ENCODE measurements around the gene USH2A. TPM values are rescaled to one million over a fixed set of nuclear protein-coding genes. Genes with fewer than 3 reads are reported as not detected.

Gene USH2A
- total RNA-seq, 8 experiments from 2014 or later: 0.10 to 0.85 (median 0.49) TPM

DNA sequence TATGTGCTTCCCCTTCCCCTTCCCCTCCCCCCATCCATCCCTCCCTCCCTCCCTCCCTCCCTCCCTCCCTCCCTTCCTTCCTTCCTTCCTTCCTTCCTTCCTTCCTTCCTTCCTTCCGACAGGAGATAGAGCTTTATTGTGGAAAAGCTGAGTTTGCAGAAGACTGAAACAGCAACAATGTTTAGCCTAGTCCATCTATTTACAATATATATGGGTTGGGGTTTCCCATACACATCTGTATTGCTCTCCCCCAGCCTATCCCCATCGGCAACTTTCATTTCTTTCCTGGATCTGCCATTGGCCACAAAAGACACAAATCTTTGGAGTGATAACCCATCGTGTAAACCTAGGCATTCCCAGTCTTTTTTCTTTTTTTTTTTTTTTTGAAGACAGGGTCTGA, 222.3 kb downstream of the USH2A start:
- in situ Hi-C loops (cut with MboI; ENCODE audit: low pct_unique_long_range_greater_than_20kb in 2 of 9, low sequenced_read_pairs in 9 of 9, unreplicated experiment in 9 of 9): no loop called here
- ATAC-seq (replicated peaks in 6 of 8): no peak
- Histone ChIP-seq H3K4me1 (replicated peaks in 1 of 2) (no peaks in the 10 kb centered on the region), H3K27ac (no peak overlapping the region), H3K4me3 (no peak overlapping the region)
- 80 to 100% (median 89%) methylated on average over 1 to 3 of the region's 3 CpGs; no CpG with 5 or more reads in 5 of the 10 experiments for WGBS, 10 experiments

DNA sequence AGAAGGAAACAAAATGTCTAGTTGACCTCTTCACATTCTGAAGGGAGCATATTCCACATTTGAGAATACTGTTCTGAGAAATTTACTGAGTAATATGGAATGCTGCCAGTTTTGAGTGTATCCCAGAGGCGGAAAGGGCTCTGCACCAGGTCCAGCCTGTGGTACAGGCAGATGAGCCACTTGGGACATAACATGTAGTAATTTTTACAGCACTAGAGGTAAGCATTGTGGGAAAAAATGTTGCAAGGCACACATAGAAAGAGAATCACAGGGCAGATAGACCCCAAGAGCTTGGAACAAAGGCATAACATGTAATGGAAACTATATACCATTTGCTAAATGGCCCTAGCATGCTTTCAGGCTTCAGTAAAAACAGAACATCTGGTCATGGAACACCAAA, 228.5 kb downstream of the USH2A start:
- in situ Hi-C loops (cut with MboI; ENCODE audit: low pct_unique_long_range_greater_than_20kb in 2 of 9, low sequenced_read_pairs in 9 of 9, unreplicated experiment in 9 of 9): no loop called here
- H3K4me1 ChIP-seq (replicated peaks in 1 of 2): no peaks in the 10 kb centered on the region
- H3K27ac ChIP-seq: no peak overlapping the region
- no peak overlapping the region for H3K4me3 ChIP-seq
- no peak for ATAC-seq (replicated peaks in 6 of 8)
- WGBS, 10 experiments: 0 to 100% (median 89%) methylated on average over 1 of the region's 1 CpG; no CpG with 5 or more reads in 5 of the 10 experiments

DNA sequence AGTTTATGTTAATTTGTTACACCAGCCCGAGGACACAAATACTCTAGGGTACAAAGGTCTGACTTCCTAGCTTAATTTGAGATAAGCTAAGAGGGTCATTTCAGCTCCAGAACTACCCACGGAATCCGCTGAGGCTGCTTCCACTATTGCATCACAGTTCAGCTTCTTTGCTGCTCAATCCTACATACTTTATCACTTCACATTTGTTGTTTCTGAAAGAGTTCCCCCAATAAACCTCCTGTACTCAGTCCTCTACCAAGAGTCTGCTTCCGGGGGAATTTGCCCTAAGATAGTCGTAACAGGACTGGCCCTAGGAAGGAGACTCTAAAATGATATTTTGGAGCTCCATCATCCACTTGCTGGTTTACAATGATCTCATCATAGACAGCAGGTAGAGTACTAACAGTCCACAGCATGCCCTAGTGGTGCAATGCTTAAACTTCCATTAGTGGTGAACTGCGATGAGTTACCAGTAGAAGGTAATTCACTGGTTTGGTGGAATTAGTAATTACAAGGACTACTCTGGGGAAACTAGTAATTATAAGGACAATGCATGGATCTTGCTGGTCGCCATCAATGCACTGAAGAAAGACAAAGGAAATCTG, 229.3 kb downstream of the USH2A start:
- ATAC-seq (replicated peaks in 6 of 8): peak in 2 of 8 experiments; percentile 31 to 32
- WGBS, 10 experiments: 6 to 97% (median 80%) methylated on average over 2 to 7 of the region's 7 CpGs; no CpG with 5 or more reads in 1 of the 10 experiments
- Histone ChIP-seq H3K27ac (no peak overlapping the region), H3K4me3 (no peak overlapping the region), H3K4me1 (replicated peaks in 1 of 2) (no peaks in the 10 kb centered on the region)
- in situ Hi-C loops (cut with MboI; ENCODE audit: low pct_unique_long_range_greater_than_20kb in 2 of 9, low sequenced_read_pairs in 9 of 9, unreplicated experiment in 9 of 9): no loop called here

DNA sequence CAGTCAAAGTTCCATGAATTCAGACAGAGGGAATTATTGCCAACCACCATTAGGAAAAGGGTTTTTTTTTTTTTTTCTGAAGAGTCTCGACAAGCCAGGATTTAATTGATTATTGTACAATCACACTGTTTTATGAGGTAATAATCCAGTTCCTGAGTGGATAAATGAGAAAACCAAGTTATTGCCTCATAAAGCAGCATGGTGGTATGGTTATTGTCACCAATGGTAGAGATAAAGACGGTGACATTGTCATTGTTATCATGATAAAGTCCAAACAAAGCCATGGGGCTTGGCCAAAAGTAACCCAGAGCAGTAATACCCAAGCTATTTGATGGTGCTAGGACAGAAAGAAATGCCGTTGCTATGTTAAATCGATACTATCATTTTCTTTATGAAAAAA, 232.8 kb downstream of the USH2A start:
- Histone ChIP-seq H3K27ac (no peak overlapping the region), H3K4me1 (replicated peaks in 1 of 2) (peaks cover 5 to 13% of the 10 kb centered on the region in 2 donors), H3K4me3 (no peak overlapping the region)
- WGBS, 10 experiments: 5 to 97% (median 85%) methylated on average over 2 to 4 of the region's 4 CpGs
- in situ Hi-C loops (cut with MboI; ENCODE audit: low pct_unique_long_range_greater_than_20kb in 2 of 9, low sequenced_read_pairs in 9 of 9, unreplicated experiment in 9 of 9): no loop called here
- no peak for ATAC-seq (replicated peaks in 6 of 8)

DNA sequence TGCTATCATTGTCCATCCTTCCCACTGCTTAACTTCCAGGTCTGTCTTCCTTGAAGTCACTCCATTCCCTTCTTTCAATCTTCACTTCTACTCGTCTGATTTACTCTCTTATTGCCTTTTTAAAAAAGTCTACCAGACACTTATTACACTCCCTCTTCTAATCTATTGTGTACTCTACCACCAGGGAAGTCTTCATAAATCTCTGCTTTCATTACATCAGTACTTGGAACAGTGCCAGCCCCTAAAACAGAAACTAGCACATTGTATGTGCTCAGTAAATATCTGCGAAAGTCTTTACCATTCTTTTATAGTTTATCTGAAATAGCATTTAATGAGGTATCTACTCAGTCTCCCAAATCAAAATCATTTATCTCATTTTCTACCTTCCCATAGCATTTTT, 236.4 kb downstream of the USH2A start:
- H3K27ac ChIP-seq: no peak overlapping the region
- in situ Hi-C loops (cut with MboI; ENCODE audit: low pct_unique_long_range_greater_than_20kb in 2 of 9, low sequenced_read_pairs in 9 of 9, unreplicated experiment in 9 of 9): no loop called here
- ATAC-seq (replicated peaks in 6 of 8): no peak
- peaks cover 35 to 49% of the 10 kb centered on the region in 2 donors for H3K4me1 ChIP-seq (replicated peaks in 1 of 2)
- no peak overlapping the region for H3K4me3 ChIP-seq
- WGBS, 10 experiments: 7 to 83% (median 61%) methylated on average over 1 to 2 of the region's 2 CpGs

DNA sequence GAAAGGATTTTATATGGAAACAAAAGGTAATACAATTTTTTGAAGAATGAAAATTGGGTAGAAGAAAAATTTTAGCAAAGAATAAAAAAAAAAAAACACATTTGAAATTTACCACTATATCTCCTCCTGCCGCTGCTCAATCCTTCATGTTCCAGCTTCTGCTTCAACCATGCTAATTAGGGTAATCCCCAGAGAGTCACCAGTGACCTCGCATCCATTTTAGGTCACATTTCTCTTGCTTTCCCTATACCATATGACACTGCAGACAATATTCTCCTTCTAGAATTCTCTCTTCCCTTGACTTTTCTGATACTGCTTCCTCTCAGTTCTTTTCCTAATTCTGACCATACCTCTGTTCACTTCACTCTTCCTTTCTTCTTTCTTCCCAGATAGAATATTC, 237.1 kb downstream of the USH2A start:
- in situ Hi-C loops (cut with MboI; ENCODE audit: low pct_unique_long_range_greater_than_20kb in 2 of 9, low sequenced_read_pairs in 9 of 9, unreplicated experiment in 9 of 9): no loop called here
- no peak overlapping the region for H3K27ac ChIP-seq
- ATAC-seq (replicated peaks in 6 of 8): peak in 3 of 8 experiments; percentile 22 to 46 (median 35)
- H3K4me3 ChIP-seq: no peak overlapping the region
- WGBS, 10 experiments: 35 to 88% (median 58%) methylated on average over 1 to 2 of the region's 2 CpGs
- H3K4me1 ChIP-seq (replicated peaks in 1 of 2): peaks cover 35 to 56% of the 10 kb centered on the region in 2 donors

DNA sequence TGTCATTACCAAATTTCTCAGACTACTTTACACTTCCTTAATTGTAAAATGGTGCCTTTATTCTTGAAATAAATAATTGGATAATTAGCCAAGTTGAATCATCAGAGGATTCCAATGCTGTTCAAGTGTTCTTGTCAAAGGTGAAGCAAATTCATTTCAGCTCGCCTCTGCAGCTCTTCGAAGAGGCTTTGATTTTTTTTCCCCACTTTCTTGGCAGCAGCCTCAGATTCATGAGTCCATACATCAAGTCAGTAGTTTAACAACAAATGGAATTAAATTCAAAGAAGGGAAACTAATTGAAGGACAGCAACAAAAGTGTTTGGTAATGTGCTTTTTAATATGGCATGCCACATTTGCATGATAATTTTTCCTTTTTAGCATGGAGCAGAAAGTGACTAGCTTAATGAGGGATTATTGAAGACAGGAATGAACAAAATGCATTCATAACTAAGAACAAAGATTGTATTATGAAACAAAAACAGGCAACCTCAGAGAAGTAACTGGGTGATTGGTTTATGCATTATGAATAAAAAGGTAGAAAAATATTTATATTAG, 239.0 kb downstream of the USH2A start:
- H3K4me3 ChIP-seq: no peak overlapping the region
- H3K27ac ChIP-seq: no peak overlapping the region
- peaks cover 35 to 59% of the 10 kb centered on the region in 2 donors for H3K4me1 ChIP-seq (replicated peaks in 1 of 2)
- in situ Hi-C loops (cut with MboI; ENCODE audit: low pct_unique_long_range_greater_than_20kb in 2 of 9, low sequenced_read_pairs in 9 of 9, unreplicated experiment in 9 of 9): no loop called here
- ATAC-seq (replicated peaks in 6 of 8): peak in 5 of 8 experiments; percentile 17 to 37 (median 24)
- WGBS, 10 experiments: 0 to 60% (median 18%) methylated on average over 1 to 2 of the region's 2 CpGs

DNA sequence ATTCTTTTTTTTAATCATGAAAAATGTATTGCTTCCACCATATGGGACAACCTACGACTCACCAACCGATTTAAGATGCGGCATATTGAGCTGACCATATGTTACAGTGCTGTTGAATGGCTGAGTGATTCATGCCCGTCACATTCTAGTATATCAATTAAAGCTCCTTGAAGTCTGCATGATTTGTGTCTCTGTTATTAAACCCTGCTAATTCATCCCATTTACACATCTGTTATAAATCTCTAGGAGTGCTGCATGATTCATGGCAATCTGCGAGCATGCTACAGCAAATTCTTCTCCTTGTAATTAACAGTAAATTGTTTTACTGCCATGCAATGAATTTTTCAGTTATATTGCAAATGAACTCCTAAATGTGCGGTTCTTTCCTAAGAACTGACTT, 239.8 kb downstream of the USH2A start:
- 0 to 58% (median 15%) methylated on average over 2 to 6 of the region's 6 CpGs for WGBS, 10 experiments
- Histone ChIP-seq H3K27ac (peak overlapping the region; percentile 11 to 28), H3K4me1 (replicated peaks in 1 of 2) (peaks cover 35 to 59% of the 10 kb centered on the region in 2 donors), H3K4me3 (peak overlapping the region in 1 of 5 donors; percentile 2)
- in situ Hi-C loops (cut with MboI; ENCODE audit: low pct_unique_long_range_greater_than_20kb in 2 of 9, low sequenced_read_pairs in 9 of 9, unreplicated experiment in 9 of 9): no loop called here
- peak; percentile 50 to 93 (median 82) for ATAC-seq (replicated peaks in 6 of 8)

DNA sequence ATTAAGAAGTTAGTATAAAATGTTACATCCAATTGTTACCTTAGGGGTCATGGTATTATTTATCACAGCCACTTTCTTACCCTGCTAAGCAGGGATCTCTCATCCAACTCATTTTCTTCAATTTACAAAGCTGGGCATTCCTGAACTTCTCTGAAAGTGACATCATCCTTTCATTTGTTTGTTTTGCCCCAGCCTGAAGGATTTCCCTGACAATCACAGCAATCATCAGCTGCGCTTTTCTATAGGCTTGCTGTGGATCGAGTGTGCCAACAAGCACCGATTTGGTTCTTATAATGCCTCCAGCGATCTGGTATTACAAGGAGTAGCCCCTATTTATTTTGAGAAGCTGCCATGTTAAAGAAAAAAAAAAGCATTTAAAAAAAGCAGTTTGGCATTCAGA, 240.2 kb downstream of the USH2A start:
- WGBS, 10 experiments: 6 to 50% (median 8%) methylated on average over 1 to 4 of the region's 4 CpGs; no CpG with 5 or more reads in 2 of the 10 experiments
- peak overlapping the region; percentile 11 to 28 for H3K27ac ChIP-seq
- in situ Hi-C loops (cut with MboI; ENCODE audit: low pct_unique_long_range_greater_than_20kb in 2 of 9, low sequenced_read_pairs in 9 of 9, unreplicated experiment in 9 of 9): no loop called here
- ATAC-seq (replicated peaks in 6 of 8): peak; percentile 34 to 87 (median 69)
- peaks cover 35 to 59% of the 10 kb centered on the region in 2 donors for H3K4me1 ChIP-seq (replicated peaks in 1 of 2)
- peak overlapping the region in 1 of 5 donors; percentile 2 for H3K4me3 ChIP-seq

DNA sequence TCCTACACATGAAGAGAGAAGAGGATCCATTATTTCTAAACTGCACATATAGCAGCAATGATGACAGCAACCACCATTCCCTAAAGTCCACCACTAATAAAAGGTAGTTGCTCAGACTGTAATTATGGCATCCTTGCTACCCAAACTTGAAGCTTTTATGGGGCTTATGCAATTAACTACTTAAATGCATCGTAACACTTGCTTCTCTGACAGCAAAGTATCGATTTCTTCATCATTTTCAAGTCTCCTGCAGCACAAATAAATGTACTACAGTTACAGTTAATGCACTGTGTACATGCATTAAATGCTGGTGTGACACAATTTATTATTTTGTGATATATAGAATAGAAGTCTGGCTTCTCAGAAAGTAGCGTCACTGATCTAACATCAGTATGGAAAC, 241.7 kb downstream of the USH2A start:
- H3K4me1 ChIP-seq (replicated peaks in 1 of 2): peaks cover 35 to 58% of the 10 kb centered on the region in 2 donors
- in situ Hi-C loops (cut with MboI; ENCODE audit: low pct_unique_long_range_greater_than_20kb in 2 of 9, low sequenced_read_pairs in 9 of 9, unreplicated experiment in 9 of 9): no loop called here
- no peak overlapping the region for H3K27ac ChIP-seq
- no peak overlapping the region for H3K4me3 ChIP-seq
- WGBS, 10 experiments: 30 to 93% (median 60%) methylated on average over 1 to 3 of the region's 3 CpGs; no CpG with 5 or more reads in 1 of the 10 experiments
- ATAC-seq (replicated peaks in 6 of 8): peak in 1 of 8 experiments; percentile 4

DNA sequence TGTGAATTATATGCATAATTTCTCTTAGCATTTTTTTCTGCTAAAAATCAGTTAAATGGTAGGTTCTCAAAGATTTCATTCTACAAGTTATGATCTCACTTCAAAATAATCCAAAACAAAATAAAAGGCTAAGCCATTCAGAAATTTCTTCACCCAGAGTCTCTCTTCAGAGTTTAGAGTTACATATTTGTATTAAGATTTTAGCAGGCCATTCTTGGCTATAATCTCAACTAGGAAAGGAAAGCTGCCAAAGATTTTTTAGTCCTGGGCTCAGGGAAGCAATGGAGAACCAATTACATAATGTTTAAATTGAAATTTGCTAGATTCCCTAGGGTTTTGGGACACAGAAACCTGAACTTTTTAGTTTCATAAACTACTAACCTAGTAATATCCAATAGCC, 245.0 kb downstream of the USH2A start:
- in situ Hi-C loops (cut with MboI; ENCODE audit: low pct_unique_long_range_greater_than_20kb in 2 of 9, low sequenced_read_pairs in 9 of 9, unreplicated experiment in 9 of 9): no loop called here
- Histone ChIP-seq H3K4me3 (no peak overlapping the region), H3K27ac (no peak overlapping the region), H3K4me1 (replicated peaks in 1 of 2) (peaks cover 13 to 24% of the 10 kb centered on the region in 2 donors)
- ATAC-seq (replicated peaks in 6 of 8): no peak

DNA sequence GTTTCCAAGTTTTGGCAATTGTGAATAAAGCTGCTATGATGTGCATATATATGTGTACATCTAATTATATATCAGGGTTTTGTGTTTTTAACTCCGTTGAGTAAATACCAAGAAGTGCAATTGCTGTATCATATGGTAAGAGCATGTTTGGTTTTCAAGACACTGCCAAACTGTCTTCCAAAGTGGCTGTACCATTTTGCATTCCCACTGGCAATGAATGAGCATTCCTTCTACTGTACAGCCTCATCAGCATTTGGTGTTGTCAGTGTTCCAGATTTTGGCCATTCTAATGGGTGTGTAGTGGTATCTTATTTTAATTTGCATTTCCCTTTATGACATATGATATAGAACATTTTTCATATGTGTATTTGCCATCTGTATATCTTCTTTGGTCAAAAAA, 246.3 kb downstream of the USH2A start:
- Histone ChIP-seq H3K4me3 (no peak overlapping the region), H3K27ac (no peak overlapping the region), H3K4me1 (replicated peaks in 1 of 2) (peaks cover 0 to 11% of the 10 kb centered on the region in 2 donors)
- ATAC-seq (replicated peaks in 6 of 8): peak in 3 of 8 experiments; percentile 37 to 70 (median 66)
- in situ Hi-C loops (cut with MboI; ENCODE audit: low pct_unique_long_range_greater_than_20kb in 2 of 9, low sequenced_read_pairs in 9 of 9, unreplicated experiment in 9 of 9): no loop called here
- 0 to 100% (median 83%) methylated on average over 1 of the region's 1 CpG; no CpG with 5 or more reads in 3 of the 10 experiments for WGBS, 10 experiments

DNA sequence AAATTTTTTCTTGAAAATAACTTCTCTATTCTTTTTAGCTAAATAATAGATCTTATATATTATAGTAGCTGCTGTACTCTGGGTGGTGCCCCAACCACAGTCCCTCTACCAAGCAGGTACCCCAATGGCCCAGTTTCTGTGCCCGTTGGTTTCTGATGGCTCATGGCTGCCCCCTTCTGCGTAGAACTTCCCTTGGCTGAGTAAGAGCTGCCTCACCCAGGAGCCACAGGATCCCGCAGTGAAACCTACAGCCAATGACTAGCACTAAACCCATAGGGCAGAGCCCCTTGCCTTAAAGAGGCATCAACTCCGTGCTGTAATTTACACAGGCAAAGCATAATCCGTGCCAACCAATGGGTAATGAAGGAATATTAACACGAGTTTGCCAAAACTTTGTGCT, 247.5 kb downstream of the USH2A start:
- Histone ChIP-seq H3K4me1 (replicated peaks in 1 of 2) (no peaks in the 10 kb centered on the region), H3K4me3 (no peak overlapping the region), H3K27ac (no peak overlapping the region)
- no peak for ATAC-seq (replicated peaks in 6 of 8)
- in situ Hi-C loops (cut with MboI; ENCODE audit: low pct_unique_long_range_greater_than_20kb in 2 of 9, low sequenced_read_pairs in 9 of 9, unreplicated experiment in 9 of 9): no loop called here
- WGBS, 10 experiments: 0 to 87% (median 67%) methylated on average over 1 to 6 of the region's 6 CpGs; no CpG with 5 or more reads in 2 of the 10 experiments

All from motor neuron (in vitro differentiated cells).